Activated CD8-positive, alpha-beta memory T cell treated with anti-CD3 and anti-CD28 coated beads for 36 hours (primary cell): ENCODE data around the gene CH25H. TPM values are rescaled to one million over a fixed set of nuclear protein-coding genes. Genes with fewer than 3 reads are reported as not detected.

ENCODE experiments used
- CTCF ChIA-PET: fragments of 350-600 bp; sonication (Branson Sonifier 250); formaldehyde crosslinking; loops from one replicate; lab custom pipeline; 2021; ENCODE audit warnings: antibody characterized with exemption; lab: Charles Lee
- POLR2A ChIA-PET: fragments of 350-600 bp; sonication (Branson Sonifier 250); formaldehyde crosslinking; loops from one replicate; lab custom pipeline; 2021; ENCODE audit warnings: antibody characterized with exemption; lab: Charles Lee
- total RNA-seq, 2 experiments: library from RNA; stranded (reverse); gene quantifications; one replicate each; pipeline ENCODE4 v1.2.3, GENCODE V29; 2021

Gene CH25H
- total RNA-seq, 2 experiments from 2014 or later = not detected

DNA sequence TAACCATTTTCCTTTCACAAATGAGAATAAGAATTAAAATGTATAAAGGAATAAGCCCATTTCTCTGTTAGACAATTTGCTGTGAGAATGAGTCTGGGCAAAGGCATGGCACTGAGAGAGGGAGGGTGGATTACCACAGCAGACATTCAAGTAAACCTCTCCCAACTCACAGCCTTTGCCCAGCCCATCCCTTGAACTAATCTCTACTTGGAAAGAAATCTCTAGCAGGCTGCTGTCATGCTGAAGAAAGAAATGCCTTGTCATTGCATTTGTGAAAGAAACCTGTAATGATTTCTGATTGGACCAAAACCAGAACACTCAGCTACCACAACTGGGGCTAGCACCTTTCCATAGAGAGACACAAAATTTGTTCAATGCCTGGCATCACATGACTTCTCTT, 39.2 kb downstream of the CH25H start:
- POLR2A ChIA-PET = no interaction called here
- CTCF ChIA-PET = no interaction called here

DNA sequence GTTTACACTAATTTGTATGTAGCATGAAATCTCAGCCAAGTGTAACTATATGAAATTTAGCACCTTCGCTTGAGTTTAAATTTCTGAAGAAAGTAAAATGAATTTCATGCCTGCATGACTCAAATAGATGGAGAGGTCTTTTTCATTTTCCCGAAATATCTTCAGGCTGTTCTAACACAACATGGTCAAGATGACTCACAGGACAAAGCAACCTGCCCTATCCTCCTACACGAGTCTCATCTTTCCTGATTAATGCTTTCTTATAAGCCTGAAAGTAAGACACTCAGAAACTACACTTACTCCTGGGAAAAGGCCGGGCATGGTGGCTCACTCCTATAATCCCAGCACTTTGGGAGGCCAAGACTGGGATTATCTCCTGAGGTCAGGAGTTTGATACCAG, 41.2 kb downstream of the CH25H start:
- POLR2A ChIA-PET = no interaction called here
- CTCF ChIA-PET = interaction anchor here (1.4 kb wide), 1 partner anchor 14 kb away, joined by 5 read pairs; no protein-coding TSS in a partner anchor

- ChIA-PET CTCF (interaction anchor here (0.5 to 1.4 kb wide), 3 partner anchors 15 to 193 kb away, joined by 3 to 5 read pairs (median 4); no protein-coding TSS in a partner anchor), POLR2A (interaction anchor here (0.6 kb wide), 1 partner anchor 1226 kb away, joined by 7 read pairs; no protein-coding TSS in a partner anchor)
These were observed 42.2 kb downstream of the CH25H start for GRCh38 chr10:89164920-89165319.

DNA sequence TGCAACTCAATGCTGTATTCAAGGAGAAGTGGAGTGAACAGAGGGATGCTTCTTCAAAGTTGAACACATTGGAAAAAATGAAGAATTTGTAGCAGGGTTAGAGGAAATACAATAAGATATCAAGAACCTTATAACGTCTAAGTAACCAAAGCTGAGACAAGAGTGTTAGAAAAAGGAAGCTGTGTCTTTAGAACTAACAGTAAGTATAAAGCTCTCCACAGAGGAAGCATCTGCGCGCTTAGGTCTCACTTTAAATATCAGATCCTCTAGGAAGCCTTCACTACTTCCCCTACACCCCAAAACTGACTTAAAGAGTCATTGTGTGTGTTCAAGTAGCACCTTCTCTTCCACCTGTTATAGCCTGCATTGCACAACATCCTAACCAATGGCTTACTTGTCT, 43.0 kb downstream of the CH25H start:
- ChIA-PET CTCF (interaction anchor here (1.5 to 1.6 kb wide), 3 partner anchors 53 to 172 kb away, joined by 4 read pairs; no protein-coding TSS in a partner anchor), POLR2A (interaction anchor here (1.2 to 1.5 kb wide), 2 partner anchors 161 to 174 kb away, joined by 3 read pairs; partner anchors contain the start of gene FAS)

GRCh38 chr10:89163265-89163995, 43.7 kb downstream of the CH25H start:
- POLR2A ChIA-PET = interaction anchor here (0.5 to 1.5 kb wide), 4 partner anchors 160 to 439 kb away, joined by 3 to 6 read pairs (median 3); partner anchors contain the start of gene FAS
- CTCF ChIA-PET = interaction anchor here (1.4 to 1.6 kb wide), 4 partner anchors 44 to 172 kb away, joined by 3 to 4 read pairs (median 4); partner anchors contain the start of gene CH25H

DNA sequence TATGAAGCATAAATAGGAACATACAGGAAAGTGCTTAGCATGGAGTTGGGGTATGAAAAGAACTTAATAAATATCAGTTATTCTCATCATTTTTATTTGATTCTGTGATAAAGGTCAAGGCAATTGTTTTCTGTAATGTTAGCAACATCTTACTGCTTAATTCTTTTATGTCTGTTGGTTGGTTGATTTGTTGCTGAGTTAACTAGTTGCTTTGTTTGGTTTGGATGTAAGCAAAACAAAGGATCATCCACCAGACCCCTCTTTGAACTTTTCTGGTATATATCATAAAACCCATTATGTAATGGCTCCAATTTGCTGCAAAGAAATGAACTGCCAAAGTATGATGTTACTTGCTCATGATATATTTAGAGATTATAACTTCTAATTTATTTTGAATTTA, 44.5 kb downstream of the CH25H start:
- POLR2A ChIA-PET = interaction anchor here (0.5 kb wide), 1 partner anchor 161 kb away, joined by 6 read pairs; no protein-coding TSS in a partner anchor
- CTCF ChIA-PET = interaction anchor here (1.4 kb wide), 1 partner anchor 45 kb away, joined by 3 read pairs; the partner anchor contains the start of gene CH25H

- CTCF ChIA-PET = no interaction called here
- POLR2A ChIA-PET = no interaction called here
These were observed 46.8 kb downstream of the CH25H start for GRCh38 chr10:89160339-89160738.

DNA sequence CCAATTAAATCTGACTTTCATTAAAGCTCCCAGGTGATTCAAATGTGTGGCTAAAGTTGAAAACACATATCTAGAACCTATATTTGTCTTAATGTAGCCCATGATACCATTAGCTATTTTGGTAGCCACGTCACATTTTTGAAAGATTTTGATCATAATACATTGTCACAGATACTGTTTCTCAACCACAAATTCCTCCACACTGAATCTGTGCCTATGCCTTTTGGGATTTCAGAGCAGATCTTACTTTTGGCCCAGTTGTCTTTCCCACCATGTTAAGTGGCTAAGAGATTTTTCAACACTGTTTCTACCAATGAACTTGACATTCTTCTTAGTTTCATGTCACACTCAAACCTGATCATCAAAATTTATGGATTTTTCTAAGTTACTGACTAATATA, 47.4 kb downstream of the CH25H start:
- POLR2A ChIA-PET = no interaction called here
- CTCF ChIA-PET = no interaction called here

GRCh38 chr10:89159316-89159715, 47.8 kb downstream of the CH25H start:
- ChIA-PET CTCF (no interaction called here), POLR2A (no interaction called here)

- POLR2A ChIA-PET = no interaction called here
- CTCF ChIA-PET = no interaction called here
These were observed 48.7 kb downstream of the CH25H start for GRCh38 chr10:89158446-89158845.

- ChIA-PET POLR2A (no interaction called here), CTCF (no interaction called here)
These were observed 50.8 kb downstream of the CH25H start for GRCh38 chr10:89156161-89156835.

Other genes starting within 250 kb of the CH25H start
- gene FAS, start 216.5 kb downstream of the CH25H start, total RNA-seq = 10 to 100 TPM; 49.4 to 51.1 TPM
- gene LIPA, start 44.5 kb upstream of the CH25H start, total RNA-seq = 10 to 100 TPM; 17.5 to 18.3 TPM
- 1 to 10 TPM; 1.2 to 1.3 TPM for gene IFIT2, start 94.7 kb upstream of the CH25H start, total RNA-seq
- gene IFIT3, start 120.7 kb upstream of the CH25H start, total RNA-seq = under 1 TPM; 0.70 to 0.80 TPM
- not detected for gene IFIT1B, start 170.7 kb upstream of the CH25H start, total RNA-seq
- gene IFIT1, start 185.3 kb upstream of the CH25H start, total RNA-seq = under 1 TPM; 0.25 to 0.27 TPM
- 1 to 10 TPM; 6.4 to 6.5 TPM for gene IFIT5, start 207.3 kb upstream of the CH25H start, total RNA-seq